ENCODE measurements around the gene PRUNE2.

DNA sequence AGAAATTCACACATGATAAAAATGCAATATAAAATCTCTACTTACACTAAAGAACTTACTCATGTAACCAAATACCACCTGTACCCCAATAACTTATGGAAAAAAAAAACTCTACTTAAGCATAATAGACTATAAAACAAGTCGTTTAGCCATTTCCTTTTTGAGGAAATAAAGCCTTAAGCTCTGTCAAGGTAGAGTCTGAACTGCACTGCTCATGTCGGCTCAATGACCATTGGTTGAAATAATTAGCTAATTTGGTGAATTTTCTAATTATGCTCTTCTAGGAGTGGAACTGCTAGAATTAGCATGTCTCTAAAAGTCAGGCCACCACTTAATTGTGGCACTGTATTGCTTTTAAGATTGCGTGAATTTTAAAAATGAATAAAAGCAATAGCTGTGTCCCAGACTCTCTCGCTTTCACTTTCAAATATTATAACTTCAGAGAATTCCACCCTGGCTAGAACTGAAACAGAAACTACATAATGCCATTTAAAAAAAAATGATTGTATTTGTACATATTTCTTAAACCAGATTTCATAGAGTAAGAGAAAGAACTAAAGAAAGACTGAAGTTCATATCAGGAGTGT, 254.7 kb downstream of the PRUNE2 start:
- no peak for TF ChIP-seq CTCF (IDR thresholded peaks at IDR 0.05)
- no peak for TF ChIP-seq SMC3 (IDR thresholded peaks at IDR 0.05; ENCODE audit: low read depth, low read length)
- TF ChIP-seq TEAD4 (IDR thresholded peaks at IDR 0.05; ENCODE audit: borderline replicate concordance, insufficient read depth): no peak
- TF ChIP-seq MAX (IDR thresholded peaks at IDR 0.05; ENCODE audit: low read depth): no peak
- TF ChIP-seq SIN3A (IDR thresholded peaks at IDR 0.05; ENCODE audit: borderline replicate concordance, low read depth, low read length): no peak
- no peak for TF ChIP-seq EP300 (IDR thresholded peaks at IDR 0.05; ENCODE audit: borderline replicate concordance in 1 of 2, low read depth in 1 of 2, low read length in 1 of 2)
